Right renal cortex interstitium (tissue), 3 donors: ENCODE results near the gene RBM23. TPM values are rescaled to one million over a fixed set of nuclear protein-coding genes. Genes with fewer than 3 reads are reported as not detected.

Experiments used
- DNase-seq, 3 donors: peaks; one replicate each; pipeline ENCODE4 v3.0.0-alpha.2; 2013; ENCODE audit warnings: low read depth in 3 of 3, low spot score in 2 of 3
- polyA plus RNA-seq, 3 donors: library from polyadenylated mRNA; unstranded; fragments of 120-200 nt; gene quantifications; one replicate each; pipeline ENCODE4 v1.2.1, GENCODE V29; 2013; ENCODE audit not compliant: insufficient read length in 3 of 3

RBM23 gene
- polyA plus RNA-seq, 3 donors = 118 to 125 (median 119) TPM

- peak in 2 of 3 donors; percentile 74 to 86 for DNase-seq
Measured at GRCh38 chr14:22887260-22887989, 31.5 kb downstream of the RBM23 start.

GRCh38 chr14:22886500-22887259, 32.3 kb downstream of the RBM23 start:
- peak in 1 of 3 donors; percentile 62 for DNase-seq

GRCh38 chr14:22885975-22886374, 33.0 kb downstream of the RBM23 start:
- no peak for DNase-seq

GRCh38 chr14:22884738-22885523, 34.0 kb downstream of the RBM23 start:
- DNase-seq = no peak

- DNase-seq = no peak
Measured at GRCh38 chr14:22884076-22884737, 34.7 kb downstream of the RBM23 start.

- DNase-seq = no peak
Measured at GRCh38 chr14:22883173-22883976, 35.6 kb downstream of the RBM23 start, which contains the start of gene REM2. Gene REM2, plus strand, starts transcription at chr14:22883222. Its CDS starts 66 bp downstream, at chr14:22883288.

- DNase-seq = peak in 1 of 3 donors; percentile 78
Measured at GRCh38 chr14:22882529-22883172, 36.3 kb downstream of the RBM23 start.

GRCh38 chr14:22882064-22882463, 36.9 kb downstream of the RBM23 start:
- DNase-seq = no peak

GRCh38 chr14:22878271-22879246, 40.4 kb downstream of the RBM23 start:
- DNase-seq = no peak

GRCh38 chr14:22877000-22877501, 41.9 kb downstream of the RBM23 start:
- no peak for DNase-seq

- no peak for DNase-seq
Measured at GRCh38 chr14:22875748-22876319, 43.1 kb downstream of the RBM23 start.

- DNase-seq = no peak
Measured at GRCh38 chr14:22875003-22875747, 43.8 kb downstream of the RBM23 start.

- no peak for DNase-seq
Measured at GRCh38 chr14:22872833-22873520, 46.0 kb downstream of the RBM23 start.

- DNase-seq = peak in 2 of 3 donors; percentile 90 to 91
Measured at GRCh38 chr14:22872033-22872832, 46.7 kb downstream of the RBM23 start.
